ENCODE results near the gene AOPEP. TPM values are rescaled to one million over a fixed set of nuclear protein-coding genes. Genes with fewer than 3 reads are reported as not detected.

AOPEP gene
- total and polyA plus RNA-seq, 9 of the 15 experiments (the other 6 are each of a cell fraction or from before 2014, with no cell fraction given), result 4.5 to 19.3 (median 13.5) TPM

DNA sequence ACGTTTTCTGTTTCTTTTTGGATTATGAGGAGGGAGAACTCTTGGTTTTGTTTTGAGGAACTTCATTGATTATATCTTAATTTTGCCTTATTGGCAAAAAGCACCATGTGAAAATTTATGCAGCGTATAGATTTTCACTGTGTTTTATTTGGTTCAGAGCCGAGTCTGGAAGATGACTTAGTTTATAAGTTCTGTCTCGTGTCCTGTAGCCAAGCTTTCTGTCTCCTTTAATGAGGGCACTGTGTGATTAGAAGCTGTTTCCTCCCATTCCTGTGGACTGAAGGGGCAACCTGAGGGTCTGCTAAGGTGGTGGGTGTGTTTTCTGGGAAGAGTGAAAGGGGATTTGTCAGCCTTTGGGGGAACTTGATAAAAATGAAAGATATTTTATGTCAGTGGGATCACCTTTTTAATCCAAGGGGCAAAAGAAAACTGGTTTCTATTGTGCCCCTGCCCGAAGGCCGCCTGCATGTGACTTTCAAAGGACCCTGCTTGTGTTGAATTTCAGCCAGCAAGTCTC, 328.9 kb downstream of the AOPEP start:
- BruUV-seq (replicated peaks), result no TSS peak

More for the DNA sequence above, 328.9 kb downstream of the AOPEP start:
- in situ Hi-C loops (cut with MboI) (no loop called here), intact Hi-C loops (cut with micrococcal nuclease) (no loop called here)
- no peaks in the 10 kb centered on the region for H3K27me3 ChIP-seq (ENCODE audit: control insufficient read depth in 2 of 2, insufficient read depth in 2 of 2, low read length in 2 of 2)
- 53% methylated on average over 6 of the region's 6 CpGs for WGBS (ENCODE audit: insufficient coverage, low coverage, missing lambda C conversion rate)
- no peak for TF ChIP-seq GTF2A2 (tag; IDR thresholded peaks at IDR 0.05)
- no peak for TF ChIP-seq MCM2 (IDR thresholded peaks at IDR 0.05; ENCODE audit: low read depth)
- TF ChIP-seq TOE1 (IDR thresholded peaks at IDR 0.05; ENCODE audit: borderline replicate concordance), result no peak
- no peak for TF ChIP-seq TOE1 (CRISPR knock-in tag; IDR thresholded peaks at IDR 0.05; ENCODE audit: borderline replicate concordance, low read depth)
- TF ChIP-seq, protein P1, sequence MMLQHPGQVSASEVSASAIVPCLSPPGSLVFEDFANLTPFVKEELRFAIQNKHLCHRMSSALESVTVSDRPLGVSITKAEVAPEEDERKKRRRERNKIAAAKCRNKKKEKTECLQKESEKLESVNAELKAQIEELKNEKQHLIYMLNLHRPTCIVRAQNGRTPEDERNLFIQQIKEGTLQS (IDR thresholded peaks at IDR 0.05), result no peak
- TF ChIP-seq, protein P1 (CRISPR knock-in tag; conservative IDR thresholded peaks at IDR 0.05), result no peak
- no peak for TF ChIP-seq ZNF165 (CRISPR knock-in tag; IDR thresholded peaks at IDR 0.05; ENCODE audit: borderline replicate concordance)
- no peak for TF ChIP-seq ZNF507 (tag; conservative IDR thresholded peaks at IDR 0.05)
- TF ChIP-seq MEF2A (IDR thresholded peaks at IDR 0.05; ENCODE audit: control insufficient read depth, low read depth, low read length), result no peak
- no peak for TF ChIP-seq KLF16 (IDR thresholded peaks at IDR 0.05)
- TF ChIP-seq ZNF79 (CRISPR knock-in tag; IDR thresholded peaks at IDR 0.05; ENCODE audit: low read depth), result no peak
- no peak for TF ChIP-seq RFX7 (CRISPR knock-in tag; IDR thresholded peaks at IDR 0.05)
- no peak for TF ChIP-seq ZNF57 (CRISPR knock-in tag; IDR thresholded peaks at IDR 0.05)
- TF ChIP-seq MYC (IDR thresholded peaks at IDR 0.05; ENCODE audit: low read depth, low read length), result no peak
- TF ChIP-seq MYC (CRISPR knock-in tag; IDR thresholded peaks at IDR 0.05; ENCODE audit: borderline replicate concordance, low read depth), result no peak
- TF ChIP-seq CBX5 (IDR thresholded peaks at IDR 0.05; ENCODE audit: borderline replicate concordance, low read depth), result no peak
- no peak for TF ChIP-seq ZNF140 (CRISPR knock-in tag; IDR thresholded peaks at IDR 0.05)
- no peak for TF ChIP-seq DPF2 (IDR thresholded peaks at IDR 0.05)
- no peak for TF ChIP-seq ZNF311 (CRISPR knock-in tag; IDR thresholded peaks at IDR 0.05)
- no peak for FAIRE-seq
- no peaks in the 10 kb centered on the region for H4K20me1 ChIP-seq (replicated peaks; ENCODE audit: control insufficient read depth, insufficient read depth, low read length)
- no peaks in the 10 kb centered on the region for H3K9me1 ChIP-seq (ENCODE audit: control insufficient read depth, insufficient read depth, low read length)
- no peak overlapping the region for H3K4me2 ChIP-seq (ENCODE audit: insufficient read depth, low read length)
- no peak for DNase-seq (ENCODE audit: extremely low read depth in 1 of 4, low spot score in 3 of 4)
- ChIA-PET POLR2A (no interaction called here), CTCF (ENCODE audit: low intra/inter-chr PET ratio) (no interaction called here)
- no peak for ATAC-seq
- H3K4me1 ChIP-seq (replicated peaks in 1 of 2; ENCODE audit: control insufficient read depth in 2 of 2, insufficient read depth in 2 of 2, low read length in 2 of 2), result peaks cover 0 to 3% of the 10 kb centered on the region in 2 experiments; a peak in 3 of 5 replicates
- H3K79me2 ChIP-seq (ENCODE audit: control insufficient read depth, insufficient read depth, low read length), result no peaks in the 10 kb centered on the region
- H3K36me3 ChIP-seq (ENCODE audit: control insufficient read depth, insufficient read depth, low read length), result no peaks in the 10 kb centered on the region
- no peak overlapping the region for H2AFZ ChIP-seq (ENCODE audit: low read depth, low read length)
- H3K9ac ChIP-seq (ENCODE audit: insufficient read depth in 1 of 2, low read depth in 2 of 2, low read length in 2 of 2), result no peak overlapping the region
- no peaks in the 10 kb centered on the region for H3K9me3 ChIP-seq (replicated peaks; ENCODE audit: control insufficient read depth, insufficient read depth, low read depth, low read length)
- H3K27ac ChIP-seq (ENCODE audit: extremely low read depth, low read depth, low read length), result no peak overlapping the region
- no peak overlapping the region for H3K4me3 ChIP-seq

All from K562 (cell line).